ENCODE data around the gene CERT1. TPM values are rescaled to one million over a fixed set of nuclear protein-coding genes. Genes with fewer than 3 reads are reported as not detected.
"Not testable (repeated sequence)": the region's sequence is repeated elsewhere in the genome, so short reads cannot be mapped to it uniquely, and the experiment has no call there.

The CERT1 gene, protein sequence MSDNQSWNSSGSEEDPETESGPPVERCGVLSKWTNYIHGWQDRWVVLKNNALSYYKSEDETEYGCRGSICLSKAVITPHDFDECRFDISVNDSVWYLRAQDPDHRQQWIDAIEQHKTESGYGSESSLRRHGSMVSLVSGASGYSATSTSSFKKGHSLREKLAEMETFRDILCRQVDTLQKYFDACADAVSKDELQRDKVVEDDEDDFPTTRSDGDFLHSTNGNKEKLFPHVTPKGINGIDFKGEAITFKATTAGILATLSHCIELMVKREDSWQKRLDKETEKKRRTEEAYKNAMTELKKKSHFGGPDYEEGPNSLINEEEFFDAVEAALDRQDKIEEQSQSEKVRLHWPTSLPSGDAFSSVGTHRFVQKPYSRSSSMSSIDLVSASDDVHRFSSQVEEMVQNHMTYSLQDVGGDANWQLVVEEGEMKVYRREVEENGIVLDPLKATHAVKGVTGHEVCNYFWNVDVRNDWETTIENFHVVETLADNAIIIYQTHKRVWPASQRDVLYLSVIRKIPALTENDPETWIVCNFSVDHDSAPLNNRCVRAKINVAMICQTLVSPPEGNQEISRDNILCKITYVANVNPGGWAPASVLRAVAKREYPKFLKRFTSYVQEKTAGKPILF
- total RNA-seq, result 10 to 100 TPM; 32.3 to 34.4 TPM

- CTCF ChIA-PET, result interaction anchor here (1.1 to 1.8 kb wide), 3 partner anchors 9 to 461 kb away, joined by 3 to 4 read pairs (median 4); partner anchors contain the start of gene HMGCR
- Mint-ChIP-seq H3K27me3 (no peaks in the 10 kb centered on the region), H3K4me1 (ENCODE audit: low read depth) (peaks cover 55% of the 10 kb centered on the region), H3K9me3 (no peaks in the 10 kb centered on the region), H3K36me3 (peaks cover 2% of the 10 kb centered on the region), H3K4me3 (peak within 1 kb of the TSS; percentile 98), H3K27ac (peak within 1 kb of the TSS; percentile 96)
- intact Hi-C loops (cut with micrococcal nuclease), result loop anchor here (1.0 to 5.0 kb wide), 11 partner anchors 13 to 745 kb away; partner anchors contain the start of genes ANKRD31, GCNT4, GFM2 and HMGCR
- peak; percentile 99 for DNase-seq
- POLR2A ChIA-PET, result interaction anchor here (0.6 to 1.6 kb wide), 4 partner anchors 55 to 178 kb away, joined by 3 to 5 read pairs (median 4); partner anchors contain the start of gene HMGCR
These were observed at the start of gene CERT1, which contains the start of gene POLK for GRCh38 chr5:75511435-75512382. Gene CERT1 (minus strand): TSS chr5:75511629. CDS start chr5:75511207, 422 bp downstream. Gene POLK (plus strand): TSS chr5:75511891.

- H3K9me3 Mint-ChIP-seq, result peaks cover 37% of the 10 kb centered on the region
- intact Hi-C loops (cut with micrococcal nuclease); H3K4me3 Mint-ChIP-seq; POLR2A ChIA-PET; H3K27ac Mint-ChIP-seq; CTCF ChIA-PET; DNase-seq; H3K27me3 Mint-ChIP-seq: not testable (repeated sequence)
- H3K4me1 Mint-ChIP-seq (ENCODE audit: low read depth), result peaks cover 44% of the 10 kb centered on the region
- peaks cover 68% of the 10 kb centered on the region for H3K36me3 Mint-ChIP-seq
These were observed 49.2 kb upstream of the CERT1 start for GRCh38 chr5:75560655-75561054.

- Mint-ChIP-seq H3K36me3 (peaks cover 67% of the 10 kb centered on the region), H3K27ac (no peak overlapping the region), H3K4me3 (no peak overlapping the region), H3K9me3 (peaks cover 32% of the 10 kb centered on the region), H3K4me1 (ENCODE audit: low read depth) (peaks cover 32% of the 10 kb centered on the region), H3K27me3 (no peaks in the 10 kb centered on the region)
- DNase-seq, result no peak
- CTCF ChIA-PET, result no interaction called here
- POLR2A ChIA-PET, result no interaction called here
- intact Hi-C loops (cut with micrococcal nuclease), result no loop called here
These were observed 47.7 kb upstream of the CERT1 start for GRCh38 chr5:75558981-75559632.

DNA sequence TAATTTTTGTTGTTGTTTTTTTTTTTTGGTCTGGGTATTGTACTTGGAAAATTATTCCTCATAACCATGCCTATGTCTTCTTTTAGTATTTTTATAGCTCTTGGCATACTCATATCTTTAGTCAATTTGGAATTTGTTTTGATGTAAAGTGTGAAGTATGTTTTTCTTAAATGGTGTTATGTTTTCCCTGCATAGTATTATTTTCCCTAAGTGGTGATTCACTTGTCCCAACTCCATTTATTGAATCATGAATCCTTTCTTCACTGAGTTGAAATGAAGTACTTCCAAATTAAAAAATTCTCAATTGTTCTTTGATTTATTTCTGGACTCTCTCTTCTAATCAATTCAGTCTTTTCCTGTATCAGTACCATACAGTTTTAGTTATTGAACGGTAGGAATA, 46.8 kb upstream of the CERT1 start:
- H3K27ac Mint-ChIP-seq, result no peak overlapping the region
- intact Hi-C loops (cut with micrococcal nuclease), result no loop called here
- H3K4me1 Mint-ChIP-seq (ENCODE audit: low read depth), result peaks cover 24% of the 10 kb centered on the region
- POLR2A ChIA-PET, result no interaction called here
- H3K4me3 Mint-ChIP-seq, result no peak overlapping the region
- no peak for DNase-seq
- peaks cover 23% of the 10 kb centered on the region for H3K9me3 Mint-ChIP-seq
- H3K27me3 Mint-ChIP-seq, result no peaks in the 10 kb centered on the region
- CTCF ChIA-PET, result no interaction called here
- peaks cover 65% of the 10 kb centered on the region for H3K36me3 Mint-ChIP-seq

GRCh38 chr5:75553358-75553757, 41.9 kb upstream of the CERT1 start:
- POLR2A ChIA-PET, result no interaction called here
- Mint-ChIP-seq H3K9me3 (no peaks in the 10 kb centered on the region), H3K27me3 (no peaks in the 10 kb centered on the region), H3K27ac (no peak overlapping the region), H3K36me3 (peaks cover 57% of the 10 kb centered on the region), H3K4me1 (ENCODE audit: low read depth) (peaks cover 11% of the 10 kb centered on the region), H3K4me3 (no peak overlapping the region)
- no peak for DNase-seq
- CTCF ChIA-PET, result no interaction called here
- intact Hi-C loops (cut with micrococcal nuclease), result no loop called here

DNA sequence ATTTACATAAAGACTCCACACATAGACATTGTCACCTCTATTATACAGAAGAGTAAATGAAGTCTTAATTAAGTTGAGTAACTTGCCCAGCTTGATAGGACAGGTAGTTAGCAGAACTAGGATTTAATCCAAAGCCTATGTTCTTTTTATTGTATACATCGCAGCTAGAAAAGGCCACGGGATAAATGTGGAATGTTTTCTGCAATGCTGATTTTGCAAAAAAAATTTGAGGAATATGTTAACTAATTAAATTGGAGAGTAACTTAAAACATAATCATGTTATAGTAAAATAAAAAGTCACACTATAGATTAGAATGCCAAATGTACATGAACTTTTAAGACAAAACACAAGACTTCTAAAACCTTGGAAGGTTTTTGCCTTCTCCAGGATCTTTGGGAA, 41.3 kb upstream of the CERT1 start:
- Mint-ChIP-seq H3K36me3 (peaks cover 54% of the 10 kb centered on the region), H3K9me3 (no peaks in the 10 kb centered on the region), H3K27me3 (no peaks in the 10 kb centered on the region), H3K27ac (no peak overlapping the region), H3K4me1 (ENCODE audit: low read depth) (peaks cover 8% of the 10 kb centered on the region), H3K4me3 (no peak overlapping the region)
- ChIA-PET CTCF (no interaction called here), POLR2A (no interaction called here)
- intact Hi-C loops (cut with micrococcal nuclease), result no loop called here
- no peak for DNase-seq

DNA sequence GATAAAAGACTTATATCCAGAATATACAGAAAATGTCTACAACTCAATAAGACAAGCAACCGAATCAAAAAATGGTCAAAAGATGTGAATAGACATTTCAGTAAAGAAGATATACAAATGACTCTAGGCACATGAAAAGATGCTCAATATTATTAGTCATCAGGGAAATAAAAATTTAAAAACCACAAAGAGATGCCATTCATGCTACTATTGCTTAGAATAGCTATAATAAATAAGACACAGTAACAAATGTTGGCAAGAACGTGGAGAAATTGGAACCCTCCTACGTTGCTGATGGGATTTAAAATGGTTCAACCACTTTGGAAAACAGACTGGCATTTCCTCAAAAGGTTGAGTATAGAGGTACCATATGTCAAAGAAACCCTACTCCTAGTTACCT, 40.0 kb upstream of the CERT1 start:
- H3K4me3 Mint-ChIP-seq, result no peak overlapping the region
- POLR2A ChIA-PET, result no interaction called here
- no peak for DNase-seq
- no peaks in the 10 kb centered on the region for H3K9me3 Mint-ChIP-seq
- H3K36me3 Mint-ChIP-seq, result peaks cover 44% of the 10 kb centered on the region
- H3K27me3 Mint-ChIP-seq, result no peaks in the 10 kb centered on the region
- CTCF ChIA-PET, result interaction anchor here (0.7 kb wide), 1 partner anchor 1699 kb away, joined by 3 read pairs; no protein-coding TSS in a partner anchor
- H3K27ac Mint-ChIP-seq, result no peak overlapping the region
- intact Hi-C loops (cut with micrococcal nuclease), result no loop called here
- H3K4me1 Mint-ChIP-seq (ENCODE audit: low read depth), result no peaks in the 10 kb centered on the region

DNA sequence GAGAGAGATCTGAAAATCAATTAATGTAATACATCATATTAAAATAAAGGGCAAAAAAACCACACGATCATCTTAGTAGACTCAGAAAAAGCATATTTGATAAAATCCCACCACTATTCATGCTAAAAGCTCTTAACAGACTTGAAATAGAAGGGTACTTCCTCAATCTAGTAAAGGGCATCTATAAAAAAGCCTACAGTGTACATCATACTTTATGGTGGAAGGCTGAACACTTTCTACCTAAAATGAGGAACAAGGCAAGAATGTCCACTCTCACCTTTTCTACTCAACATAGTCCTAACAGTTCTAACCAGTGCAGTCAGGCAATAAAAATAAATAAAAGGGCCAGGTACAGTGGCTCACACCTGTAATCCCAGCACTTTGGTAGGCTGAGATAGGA, 39.2 kb upstream of the CERT1 start:
- intact Hi-C loops (cut with micrococcal nuclease), result no loop called here
- Mint-ChIP-seq H3K36me3 (peaks cover 39% of the 10 kb centered on the region), H3K9me3 (no peaks in the 10 kb centered on the region), H3K27me3 (no peaks in the 10 kb centered on the region), H3K27ac (no peak overlapping the region), H3K4me3 (no peak overlapping the region), H3K4me1 (ENCODE audit: low read depth) (no peaks in the 10 kb centered on the region)
- ChIA-PET POLR2A (no interaction called here), CTCF (no interaction called here)
- DNase-seq, result no peak

DNA sequence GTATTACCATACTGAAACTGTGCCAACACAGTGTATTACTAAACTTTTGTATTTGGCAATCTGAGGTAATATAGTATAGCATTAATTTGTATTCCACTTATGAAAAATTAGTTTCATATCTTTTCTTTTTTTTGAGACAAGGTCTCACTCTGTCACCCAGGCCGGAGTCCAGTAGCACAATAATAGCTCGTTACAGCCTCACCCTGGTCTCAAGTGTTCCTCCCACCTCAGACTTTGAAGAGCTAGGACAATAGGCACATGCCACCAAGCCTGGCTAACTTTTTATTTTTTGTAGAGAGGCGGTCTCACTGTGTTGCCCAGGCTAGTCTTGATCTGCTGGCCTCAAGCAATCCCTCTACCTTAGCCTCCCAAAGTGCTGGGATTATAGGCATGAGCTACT, 36.4 kb upstream of the CERT1 start:
- DNase-seq, result no peak
- ChIA-PET CTCF (no interaction called here), POLR2A (no interaction called here)
- Mint-ChIP-seq H3K9me3 (no peaks in the 10 kb centered on the region), H3K27ac (no peak overlapping the region), H3K36me3 (peaks cover 29% of the 10 kb centered on the region), H3K27me3 (no peaks in the 10 kb centered on the region), H3K4me1 (ENCODE audit: low read depth) (peaks cover 3% of the 10 kb centered on the region), H3K4me3 (no peak overlapping the region)
- intact Hi-C loops (cut with micrococcal nuclease), result no loop called here

DNA sequence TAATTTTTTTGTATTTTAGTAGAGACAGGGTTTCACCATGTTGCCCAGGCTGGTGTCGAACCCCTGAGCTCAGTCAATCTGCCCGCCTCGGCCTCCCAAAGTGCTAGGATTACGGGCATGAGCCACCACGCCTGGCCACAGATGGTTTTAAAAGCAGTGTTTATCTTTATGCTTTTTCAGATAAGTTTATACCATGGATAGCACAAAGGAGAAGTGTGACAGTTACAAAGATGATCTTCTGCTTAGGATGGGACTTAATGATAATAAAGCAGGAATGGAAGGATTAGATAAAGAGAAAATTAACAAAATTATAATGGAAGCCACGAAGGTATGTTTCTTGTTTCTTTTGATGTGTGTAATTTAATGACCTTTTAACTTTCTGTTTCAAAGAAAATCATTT, 35.4 kb upstream of the CERT1 start:
- Mint-ChIP-seq H3K4me3 (no peak overlapping the region), H3K27me3 (no peaks in the 10 kb centered on the region), H3K36me3 (peaks cover 25% of the 10 kb centered on the region), H3K9me3 (no peaks in the 10 kb centered on the region), H3K27ac (no peak overlapping the region), H3K4me1 (ENCODE audit: low read depth) (peaks cover 3% of the 10 kb centered on the region)
- DNase-seq, result no peak
- intact Hi-C loops (cut with micrococcal nuclease), result no loop called here
- ChIA-PET POLR2A (no interaction called here), CTCF (no interaction called here)

GRCh38 chr5:75545131-75545530, 33.7 kb upstream of the CERT1 start:
- DNase-seq, result no peak
- no peaks in the 10 kb centered on the region for H3K27me3 Mint-ChIP-seq
- H3K4me1 Mint-ChIP-seq (ENCODE audit: low read depth), result peaks cover 3% of the 10 kb centered on the region
- H3K27ac Mint-ChIP-seq, result no peak overlapping the region
- H3K9me3 Mint-ChIP-seq, result no peaks in the 10 kb centered on the region
- CTCF ChIA-PET, result interaction anchor here (0.7 kb wide), 1 partner anchor 34 kb away, joined by 3 read pairs; no protein-coding TSS in a partner anchor
- intact Hi-C loops (cut with micrococcal nuclease), result no loop called here
- no peak overlapping the region for H3K4me3 Mint-ChIP-seq
- POLR2A ChIA-PET, result no interaction called here
- H3K36me3 Mint-ChIP-seq, result peaks cover 23% of the 10 kb centered on the region
